Hepatocyte (in vitro differentiated cells): Measurements from ENCODE around the gene RNF25. TPM values are rescaled to one million over a fixed set of nuclear protein-coding genes. Genes with fewer than 3 reads are reported as not detected.

Experiments used
- DNase-seq: peaks from one replicate; pipeline ENCODE4 v3.0.0-alpha.2; 2016; ENCODE audit warnings: low spot score
- H2AFZ ChIP-seq: fragments of 200-600 bp; sonication (generic); 2 replicates; pipeline ENCODE4 v1.6.0; 2016; ENCODE audit warnings: antibody characterized with exemption, mild to moderate bottlenecking
- H3K27ac ChIP-seq: fragments of 200-600 bp; sonication (generic); 2 replicates; pipeline ENCODE4 v1.5.1; 2016; ENCODE audit warnings: mild to moderate bottlenecking
- H3K27me3 ChIP-seq: fragments of 200-600 bp; sonication (generic); 2 replicates; pipeline ENCODE4 v1.6.1; 2016
- H3K36me3 ChIP-seq: fragments of 200-600 bp; sonication (generic); replicated peaks from 2 replicates; pipeline ENCODE4 v1.5.1; 2016; ENCODE audit warnings: low read depth; ENCODE audit not compliant: insufficient read depth
- H3K4me1 ChIP-seq: fragments of 200-600 bp; sonication (generic); 2 replicates; pipeline ENCODE4 v1.5.1; 2016; ENCODE audit warnings: mild to moderate bottlenecking, moderate library complexity; ENCODE audit not compliant: insufficient read depth
- H3K4me2 ChIP-seq: fragments of 200-600 bp; sonication (generic); 2 replicates; pipeline ENCODE4 v1.6.0; 2016
- H3K4me3 ChIP-seq: fragments of 200-600 bp; sonication (generic); 2 replicates; pipeline ENCODE4 v1.5.1; 2016; ENCODE audit warnings: mild to moderate bottlenecking
- H3K79me2 ChIP-seq: fragments of 200-600 bp; sonication (generic); 2 replicates; pipeline ENCODE4 v1.6.0; 2017; ENCODE audit warnings: mild to moderate bottlenecking
- H3K9me2 ChIP-seq: fragments of 200-600 bp; sonication (generic); replicated peaks from 2 replicates; pipeline ENCODE4 v1.6.0; 2017; ENCODE audit warnings: mild to moderate bottlenecking; ENCODE audit not compliant: insufficient read depth
- H3K9me3 ChIP-seq: fragments of 200-600 bp; sonication (generic); 2 replicates; pipeline ENCODE4 v1.5.1; 2016; ENCODE audit warnings: low read depth, mild to moderate bottlenecking
- H4K20me1 ChIP-seq: fragments of 200-600 bp; sonication (generic); 2 replicates; pipeline ENCODE4 v1.6.0; 2016; ENCODE audit warnings: mild to moderate bottlenecking; ENCODE audit not compliant: insufficient read depth, poor library complexity, severe bottlenecking
- EZH2 ChIP-seq: fragments of 200-600 bp; sonication (generic); IDR thresholded peaks from 2 replicates; pipeline ENCODE4 v1.6.1; 2016; ENCODE audit warnings: antibody characterized with exemption, mild to moderate bottlenecking, borderline replicate concordance
- EZH2phosphoT487 ChIP-seq: fragments of 200-600 bp; sonication (generic); IDR thresholded peaks from one replicate; pipeline ENCODE4 v1.6.1; 2018; ENCODE audit warnings: antibody characterized with exemption, mild to moderate bottlenecking, low read depth, moderate library complexity; ENCODE audit not compliant: unreplicated experiment, severe bottlenecking
- WGBS: methylation state at CpG from one replicate; pipeline ENCODE4 v1.1.6; 2016; ENCODE audit warnings: low lambda C conversion rate; ENCODE audit errors: missing lambda C conversion rate; 5-methylcytosine and 5-hydroxymethylcytosine counted together
- polyA plus RNA-seq: library from polyadenylated mRNA; unstranded; fragments of >200 nt; fragmentation: Nextera tagmentation; extraction: Ambion mirVana; gene quantifications from 2 replicates; pipeline ENCODE4 v1.2.1, GENCODE V29; 2016
- total RNA-seq: library from RNA; depleted of rRNA; stranded (reverse); fragments of >200 nt; gene quantifications from 2 replicates; pipeline ENCODE4 v1.2.3, GENCODE V29; 2014
- TF ChIP-seq, protein P1 (sequence below): fragments of 200-600 bp; sonication (generic); IDR thresholded peaks from 2 replicates; pipeline ENCODE4 v1.5.1; 2016; ENCODE audit warnings: antibody characterized with exemption, mild to moderate bottlenecking; ENCODE audit not compliant: poor library complexity

The RNF25 gene, protein sequence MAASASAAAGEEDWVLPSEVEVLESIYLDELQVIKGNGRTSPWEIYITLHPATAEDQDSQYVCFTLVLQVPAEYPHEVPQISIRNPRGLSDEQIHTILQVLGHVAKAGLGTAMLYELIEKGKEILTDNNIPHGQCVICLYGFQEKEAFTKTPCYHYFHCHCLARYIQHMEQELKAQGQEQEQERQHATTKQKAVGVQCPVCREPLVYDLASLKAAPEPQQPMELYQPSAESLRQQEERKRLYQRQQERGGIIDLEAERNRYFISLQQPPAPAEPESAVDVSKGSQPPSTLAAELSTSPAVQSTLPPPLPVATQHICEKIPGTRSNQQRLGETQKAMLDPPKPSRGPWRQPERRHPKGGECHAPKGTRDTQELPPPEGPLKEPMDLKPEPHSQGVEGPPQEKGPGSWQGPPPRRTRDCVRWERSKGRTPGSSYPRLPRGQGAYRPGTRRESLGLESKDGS
- total RNA-seq (21.0 and 25.9 TPM in 2 replicates), polyA plus RNA-seq (32.4 and 32.7 TPM in 2 replicates)

DNA sequence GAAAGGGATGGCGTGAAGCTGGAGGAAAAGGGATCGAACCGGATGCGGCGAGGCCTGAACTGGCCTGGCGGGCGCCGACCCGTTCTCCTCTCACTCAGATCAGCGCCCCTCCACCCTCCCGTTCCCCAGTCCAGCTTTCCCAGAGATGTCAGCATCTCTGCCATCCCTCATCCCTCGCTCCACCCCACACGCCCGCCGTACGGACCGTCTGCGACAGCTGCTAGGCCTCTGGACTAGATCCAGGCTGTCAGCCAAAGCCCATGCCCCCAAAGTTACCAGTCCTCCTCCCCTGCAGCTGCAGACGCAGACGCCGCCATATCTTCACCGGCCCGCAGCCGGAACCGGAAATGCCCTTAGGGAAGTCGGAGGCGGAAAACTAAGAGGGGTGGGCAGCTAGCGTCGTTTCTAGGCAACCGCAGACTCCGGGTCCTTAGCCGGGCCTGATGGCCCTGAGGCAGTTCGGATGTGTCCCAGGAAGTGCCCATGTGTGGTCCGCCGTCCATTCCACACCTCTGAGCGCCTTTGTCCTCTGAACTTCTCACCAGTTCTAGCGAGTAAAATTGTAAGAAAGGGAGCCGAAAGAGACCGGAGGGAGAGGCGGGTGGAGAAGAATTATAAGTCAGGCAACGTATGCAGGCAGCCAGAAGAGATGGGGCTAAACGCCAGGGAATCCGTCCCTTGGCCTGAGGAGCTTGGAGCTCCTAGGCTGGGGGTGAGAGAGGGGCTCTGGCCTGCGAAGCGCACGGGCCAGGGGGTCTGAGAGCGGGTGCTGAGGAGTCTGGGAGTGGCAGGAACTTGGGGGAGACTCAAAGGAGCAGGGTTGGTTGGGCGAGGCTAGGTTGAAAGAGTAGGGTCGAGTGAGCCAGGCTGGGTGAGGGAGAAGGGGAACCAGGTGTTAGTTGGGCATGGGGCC, at the start of gene RNF25, which contains the start of gene STK36:
Gene RNF25 (minus strand): TSS at position 349 of the 913 bp plus-strand sequence. CDS start 32 bp downstream, at position 317.
Gene STK36 (plus strand): TSS at position 433 of the 913 bp plus-strand sequence. CDS start 744 bp downstream, outside the sequence.
- H3K27ac ChIP-seq = peak within 1 kb of the TSS; percentile 91
- H3K4me1 ChIP-seq = peaks cover 8% of the 10 kb centered on the region
- H3K9me3 ChIP-seq = no peaks in the 10 kb centered on the region
- no peaks in the 10 kb centered on the region for H3K27me3 ChIP-seq
- no peaks in the 10 kb centered on the region for H4K20me1 ChIP-seq
- peak within 1 kb of the TSS; percentile 81 for H3K4me2 ChIP-seq
- DNase-seq = peak; percentile 94
- H3K4me3 ChIP-seq = peak within 1 kb of the TSS; percentile 42
- no peaks in the 10 kb centered on the region for H3K36me3 ChIP-seq
- H3K79me2 ChIP-seq = peaks cover 27% of the 10 kb centered on the region
- 2% methylated on average over 41 of the region's 49 CpGs for WGBS
- no peak for TF ChIP-seq EZH2
- TF ChIP-seq EZH2phosphoT487 = no peak
- TF ChIP-seq, protein P1, sequence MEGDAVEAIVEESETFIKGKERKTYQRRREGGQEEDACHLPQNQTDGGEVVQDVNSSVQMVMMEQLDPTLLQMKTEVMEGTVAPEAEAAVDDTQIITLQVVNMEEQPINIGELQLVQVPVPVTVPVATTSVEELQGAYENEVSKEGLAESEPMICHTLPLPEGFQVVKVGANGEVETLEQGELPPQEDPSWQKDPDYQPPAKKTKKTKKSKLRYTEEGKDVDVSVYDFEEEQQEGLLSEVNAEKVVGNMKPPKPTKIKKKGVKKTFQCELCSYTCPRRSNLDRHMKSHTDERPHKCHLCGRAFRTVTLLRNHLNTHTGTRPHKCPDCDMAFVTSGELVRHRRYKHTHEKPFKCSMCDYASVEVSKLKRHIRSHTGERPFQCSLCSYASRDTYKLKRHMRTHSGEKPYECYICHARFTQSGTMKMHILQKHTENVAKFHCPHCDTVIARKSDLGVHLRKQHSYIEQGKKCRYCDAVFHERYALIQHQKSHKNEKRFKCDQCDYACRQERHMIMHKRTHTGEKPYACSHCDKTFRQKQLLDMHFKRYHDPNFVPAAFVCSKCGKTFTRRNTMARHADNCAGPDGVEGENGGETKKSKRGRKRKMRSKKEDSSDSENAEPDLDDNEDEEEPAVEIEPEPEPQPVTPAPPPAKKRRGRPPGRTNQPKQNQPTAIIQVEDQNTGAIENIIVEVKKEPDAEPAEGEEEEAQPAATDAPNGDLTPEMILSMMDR = no peak
- peak within 1 kb of the TSS; percentile 61 for H2AFZ ChIP-seq
- H3K9me2 ChIP-seq = no peaks in the 10 kb centered on the region

DNA sequence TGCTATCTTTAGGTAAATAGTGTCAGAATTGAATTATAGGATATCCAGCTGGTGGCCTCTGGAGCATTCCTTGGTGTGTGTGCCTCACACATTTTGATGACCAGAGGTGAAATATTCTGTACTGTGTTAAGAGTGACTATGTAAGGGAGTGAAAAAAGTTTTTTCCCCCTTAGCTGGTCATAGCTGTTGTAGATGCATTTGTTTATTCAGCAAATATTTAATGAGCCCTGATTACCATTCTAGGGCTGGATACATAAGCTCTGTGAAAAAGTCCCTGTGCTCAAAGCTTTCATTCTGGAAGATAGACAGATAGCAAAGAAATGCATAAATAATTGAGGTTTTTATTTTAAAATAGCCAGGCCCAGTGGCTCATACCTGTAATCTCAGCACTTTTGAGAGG, 49.7 kb upstream of the RNF25 start:
- Histone ChIP-seq H3K9me3 (peaks cover 3% of the 10 kb centered on the region), H3K27ac (no peak overlapping the region), H3K4me1 (peaks cover 3% of the 10 kb centered on the region), H4K20me1 (no peaks in the 10 kb centered on the region), H3K4me3 (no peak overlapping the region), H2AFZ (no peak overlapping the region), H3K4me2 (no peak overlapping the region), H3K36me3 (no peaks in the 10 kb centered on the region), H3K27me3 (no peaks in the 10 kb centered on the region), H3K79me2 (peaks cover 87% of the 10 kb centered on the region), H3K9me2 (no peaks in the 10 kb centered on the region)
- TF ChIP-seq, protein P1 = no peak
- TF ChIP-seq EZH2 = no peak
- TF ChIP-seq EZH2phosphoT487 = no peak
- no peak for DNase-seq

DNA sequence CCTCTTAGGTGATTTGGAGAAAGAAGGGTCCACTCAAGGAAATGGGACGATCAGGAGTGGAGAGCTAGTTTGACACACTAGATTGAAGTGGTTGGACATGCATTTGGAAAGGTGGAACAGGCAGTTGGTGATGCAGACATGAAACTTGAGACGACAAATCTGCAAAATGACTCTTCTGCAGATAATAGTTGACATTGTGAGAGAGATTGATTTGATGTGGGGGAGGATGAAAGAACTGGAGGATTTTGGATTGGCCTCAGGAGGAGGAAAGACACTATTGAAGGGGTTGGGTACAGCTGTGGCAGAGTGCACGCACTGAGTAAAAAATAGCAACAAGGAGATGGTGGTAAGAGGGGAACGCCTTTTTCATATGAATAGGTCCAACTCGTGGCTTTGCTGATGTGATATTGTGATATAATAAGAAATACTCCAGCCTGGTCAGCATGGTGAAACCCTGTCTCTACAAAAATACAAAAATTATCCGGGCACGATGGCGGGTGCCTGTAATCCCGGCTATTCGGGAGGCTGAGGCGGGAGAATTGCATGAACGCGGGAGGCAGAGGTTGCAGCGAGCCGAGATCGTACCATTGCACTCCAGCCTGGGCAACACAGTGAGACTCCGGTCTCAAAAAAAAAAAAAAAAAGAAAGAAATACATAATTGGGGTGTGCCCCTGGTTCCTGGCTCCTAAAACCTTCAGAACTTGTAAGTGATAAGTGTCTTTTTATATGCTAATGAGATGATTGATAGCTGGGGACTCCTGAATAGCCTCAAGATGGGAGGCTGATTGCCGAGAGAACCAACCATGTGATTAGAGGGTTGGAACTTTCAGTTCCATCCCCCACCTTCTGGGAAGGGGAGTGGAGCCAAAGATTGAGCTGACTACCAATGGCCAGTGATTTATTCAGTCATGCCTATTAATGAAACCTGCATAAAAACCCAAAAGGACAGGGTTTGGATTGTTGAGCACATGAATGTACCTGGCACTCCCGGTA, 48.5 kb upstream of the RNF25 start:
- Histone ChIP-seq H3K9me3 (peaks cover 3% of the 10 kb centered on the region), H4K20me1 (no peaks in the 10 kb centered on the region), H3K4me1 (peaks cover 3% of the 10 kb centered on the region), H3K4me2 (no peak overlapping the region), H3K36me3 (no peaks in the 10 kb centered on the region), H2AFZ (no peak overlapping the region), H3K27me3 (no peaks in the 10 kb centered on the region), H3K27ac (no peak overlapping the region), H3K9me2 (no peaks in the 10 kb centered on the region), H3K79me2 (peaks cover 85% of the 10 kb centered on the region), H3K4me3 (no peak overlapping the region)
- 95% methylated on average over 19 of the region's 19 CpGs for WGBS
- TF ChIP-seq EZH2 (no peak), EZH2phosphoT487 (no peak)
- TF ChIP-seq, protein P1 = no peak
- DNase-seq = no peak
